ENCODE results near the gene GRM3.
"Not testable (repeated sequence)": the region's sequence is repeated elsewhere in the genome, so short reads cannot be mapped to it uniquely, and the experiment has no call there.

GRM3 gene

GRCh38 chr7:86643561-86644281 lies at the start of gene GRM3:
GRM3 (plus strand) TSS chr7:86643909; CDS start chr7:86765146, 121,237 bp downstream.
- no peak for DNase-seq (ENCODE audit: low read depth, low spot score)

DNA sequence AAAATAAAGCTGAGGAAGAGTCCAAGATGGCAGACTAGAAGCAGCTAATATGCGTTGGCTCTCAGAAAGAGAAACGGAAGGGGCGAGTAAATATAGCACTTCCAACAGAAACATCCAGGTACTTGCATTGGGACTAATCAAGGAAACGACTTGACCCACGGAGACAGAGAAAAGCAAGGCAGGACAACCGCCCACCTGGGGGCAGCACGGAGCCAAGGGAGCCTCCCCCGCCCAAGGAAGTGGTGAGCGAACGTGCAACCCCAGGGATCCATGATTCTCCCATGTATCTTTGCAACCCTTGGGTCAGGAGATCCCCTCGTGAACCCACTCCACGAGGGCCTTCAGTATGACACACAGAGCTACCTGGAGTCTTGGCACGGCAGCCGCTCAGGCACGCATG lies 45.4 kb upstream of the GRM3 start:
- DNase-seq (ENCODE audit: low read depth, low spot score) = peak; percentile 61

DNA sequence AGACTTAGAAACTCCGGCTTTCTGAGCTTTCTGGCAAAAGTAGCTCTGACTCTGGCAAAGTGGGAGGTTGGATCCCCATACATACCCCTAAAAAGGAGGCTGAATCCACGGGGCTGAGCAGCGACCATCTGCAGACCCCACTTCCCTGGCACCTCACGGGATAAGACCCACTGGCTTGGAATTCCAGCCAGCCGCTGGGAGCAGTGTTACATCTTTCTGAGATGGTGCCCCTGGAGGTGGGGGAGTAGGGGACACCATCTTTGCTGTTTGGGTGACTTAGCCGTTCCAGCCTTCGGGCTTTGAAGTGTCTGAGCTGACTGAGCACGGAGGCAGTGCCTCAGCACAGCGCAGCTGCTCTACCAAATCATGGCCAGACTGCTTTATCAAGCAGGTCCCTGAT lies 45.0 kb upstream of the GRM3 start:
- no peak for DNase-seq (ENCODE audit: low read depth, low spot score)

- no peak for DNase-seq (ENCODE audit: low read depth, low spot score)
Measured at GRCh38 chr7:86600506-86601290, 43.0 kb upstream of the GRM3 start.

GRCh38 chr7:86615711-86616110 lies 28.0 kb upstream of the GRM3 start:
- not testable (repeated sequence) for DNase-seq (ENCODE audit: low read depth, low spot score)

GRCh38 chr7:86644282-86645224 lies 844 bp downstream of the GRM3 start:
- DNase-seq (ENCODE audit: low read depth, low spot score) = no peak

DNA sequence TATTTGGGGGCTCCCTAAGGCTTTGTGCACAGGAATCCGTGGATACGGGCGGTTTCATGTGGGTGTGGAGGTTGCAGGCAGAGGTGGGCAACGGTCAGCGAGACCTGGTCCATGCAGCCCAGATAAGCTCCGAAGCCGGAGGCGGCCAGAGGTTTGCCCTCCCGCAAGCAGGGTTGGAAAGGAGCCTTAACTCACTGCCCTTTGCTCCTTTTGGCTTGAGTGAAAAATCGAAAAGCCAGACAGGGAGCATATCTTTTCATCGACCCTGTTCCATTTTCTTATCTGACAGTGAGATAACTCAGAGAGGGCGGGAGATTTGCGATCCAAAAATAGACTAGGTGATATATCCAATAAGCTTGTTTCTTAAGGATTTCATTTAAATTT lies 1.5 kb downstream of the GRM3 start:
- DNase-seq (ENCODE audit: low read depth, low spot score) = no peak

- no peak for DNase-seq (ENCODE audit: low read depth, low spot score)
Measured at GRCh38 chr7:86645676-86646276, 2.1 kb downstream of the GRM3 start.

DNA sequence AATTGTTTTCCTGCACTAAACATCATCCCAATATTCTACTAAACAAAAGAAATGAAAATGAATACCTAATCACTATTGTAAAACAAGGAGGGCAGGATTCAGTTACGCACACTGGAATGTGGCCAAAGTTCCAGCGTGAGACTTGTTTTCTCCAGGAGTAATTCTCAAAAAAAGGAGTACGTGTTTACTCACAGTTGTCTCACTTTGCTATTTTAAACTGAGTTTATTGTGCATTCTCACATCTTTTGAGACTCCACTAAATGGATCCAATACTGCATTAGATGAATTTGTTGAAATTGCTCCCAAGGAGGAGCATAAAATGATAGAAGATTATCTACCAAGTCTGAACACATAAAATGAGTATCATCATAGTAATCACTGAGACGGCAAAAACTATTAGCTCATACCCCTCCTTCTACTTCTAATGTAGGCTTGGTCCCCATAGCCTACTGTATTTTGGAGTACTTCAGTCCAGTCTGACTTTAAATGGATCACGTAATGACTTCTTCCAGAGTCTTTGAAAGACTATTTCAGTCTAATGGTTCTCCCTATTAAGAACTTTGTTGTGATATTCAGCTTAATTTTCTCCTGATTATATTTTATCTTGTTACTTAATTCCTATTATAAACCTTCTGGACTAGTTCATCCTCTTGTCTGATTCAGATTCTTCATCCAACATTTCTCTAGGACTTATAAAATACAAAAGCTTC lies 3.8 kb downstream of the GRM3 start:
- DNase-seq (ENCODE audit: low read depth, low spot score) = no peak

DNA sequence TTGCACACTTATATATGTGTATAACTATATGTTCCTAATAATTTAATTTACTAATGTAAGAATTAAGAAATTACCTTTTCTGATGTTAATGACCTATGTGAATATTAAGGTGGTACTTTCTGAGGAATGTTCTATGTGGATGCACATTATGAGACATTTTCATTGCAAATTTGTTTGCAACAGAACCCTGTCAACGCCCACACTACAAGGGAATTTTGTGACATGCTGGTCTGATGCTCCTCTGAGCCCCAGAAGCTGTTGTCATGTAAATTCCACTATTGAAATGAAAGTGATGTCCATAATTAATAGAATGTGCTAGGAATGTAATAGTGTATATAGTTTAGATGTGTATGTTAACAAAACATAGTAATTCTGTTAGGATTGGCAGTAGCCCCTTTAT lies 4.5 kb downstream of the GRM3 start:
- DNase-seq (ENCODE audit: low read depth, low spot score) = no peak

- DNase-seq (ENCODE audit: low read depth, low spot score) = no peak
Measured at GRCh38 chr7:86653919-86654659, 10.4 kb downstream of the GRM3 start.

DNA sequence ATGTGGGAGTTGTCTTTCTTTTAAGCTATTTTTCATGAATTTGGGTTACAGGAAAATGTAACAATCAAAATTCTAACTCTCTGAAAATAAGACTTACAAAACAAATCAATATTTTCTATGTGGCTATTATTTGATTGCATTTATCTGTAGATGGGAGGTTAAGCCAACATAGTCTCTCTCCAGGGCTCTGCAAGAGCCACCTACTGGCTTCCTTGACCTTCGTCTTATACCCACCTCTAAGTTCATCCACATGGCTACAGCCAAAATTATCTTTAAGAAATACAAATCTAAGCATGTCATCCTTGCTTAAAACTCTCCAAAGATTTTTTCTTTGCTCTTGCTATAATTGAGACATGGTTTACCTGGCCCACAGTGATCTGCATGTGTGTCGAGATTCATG lies 14.2 kb downstream of the GRM3 start:
- no peak for DNase-seq (ENCODE audit: low read depth, low spot score)

- DNase-seq (ENCODE audit: low read depth, low spot score) = no peak
Measured at GRCh38 chr7:86660950-86661462, 17.3 kb downstream of the GRM3 start.

GRCh38 chr7:86664486-86664885 lies 20.8 kb downstream of the GRM3 start:
- DNase-seq (ENCODE audit: low read depth, low spot score) = no peak

DNA sequence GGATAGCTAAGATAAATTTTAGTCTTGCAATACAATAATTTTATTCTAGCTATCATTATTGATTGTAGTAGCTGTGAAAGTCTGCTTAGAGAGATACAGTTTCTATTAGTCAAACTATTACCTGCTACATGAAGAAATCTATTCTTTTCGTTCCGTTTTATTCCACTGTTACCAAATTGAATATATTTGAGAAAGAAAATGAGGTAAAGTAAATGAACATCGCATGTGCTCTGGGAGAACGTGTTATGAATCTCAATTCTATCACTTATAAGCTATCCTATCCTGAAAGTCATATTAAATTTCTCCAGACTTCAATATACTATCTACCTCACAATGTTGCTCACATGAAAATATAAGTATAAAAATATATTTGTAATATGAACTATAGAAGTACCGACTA lies 21.3 kb downstream of the GRM3 start:
- DNase-seq (ENCODE audit: low read depth, low spot score) = no peak

DNA sequence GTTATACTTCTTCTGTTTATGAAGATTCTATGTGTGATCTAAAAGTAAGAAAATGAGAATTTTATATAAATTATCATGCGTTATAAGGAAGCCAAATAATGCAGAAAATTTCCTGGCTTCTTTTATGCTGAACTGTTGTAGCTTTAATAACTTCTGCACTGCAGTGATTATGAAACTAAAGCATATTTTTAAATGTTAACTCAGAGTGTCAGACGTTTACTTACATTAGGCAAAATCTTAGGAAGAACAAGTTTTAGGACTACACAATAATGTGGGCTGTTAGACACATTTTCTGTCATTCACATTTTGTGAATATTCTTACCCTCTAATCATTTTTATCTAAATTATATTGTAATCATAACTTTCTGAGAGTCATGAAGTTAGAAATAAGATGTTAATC lies 22.0 kb downstream of the GRM3 start:
- DNase-seq (ENCODE audit: low read depth, low spot score) = no peak

GRCh38 chr7:86667732-86668131 lies 24.0 kb downstream of the GRM3 start:
- no peak for DNase-seq (ENCODE audit: low read depth, low spot score)

- DNase-seq (ENCODE audit: low read depth, low spot score) = no peak
Measured at GRCh38 chr7:86668315-86668714, 24.6 kb downstream of the GRM3 start.

GRCh38 chr7:86687831-86688230 lies 44.1 kb downstream of the GRM3 start:
- DNase-seq (ENCODE audit: low read depth, low spot score) = no peak

DNA sequence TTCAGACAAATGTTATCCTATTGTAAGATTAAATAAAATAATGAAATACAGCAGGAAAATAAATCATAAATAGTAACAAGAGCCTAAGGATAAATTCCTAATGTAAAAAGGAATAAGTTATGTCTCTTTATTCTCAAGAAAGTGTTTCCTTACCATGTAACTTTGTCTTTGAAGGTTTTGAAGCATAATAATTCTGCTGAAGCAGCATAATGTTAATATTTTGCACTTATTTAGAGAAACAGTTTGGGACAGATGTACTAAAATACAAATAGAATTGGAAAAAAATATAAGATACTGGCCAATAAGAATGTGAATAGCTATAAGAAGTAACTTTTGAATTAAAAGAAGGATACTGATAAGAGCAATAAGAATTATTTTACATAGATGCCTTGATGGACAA lies 45.7 kb downstream of the GRM3 start:
- DNase-seq (ENCODE audit: low read depth, low spot score) = no peak

Data from iPS DF 19.7 (cell line).